ENCODE results near the gene LRFN5. TPM values are rescaled to one million over a fixed set of nuclear protein-coding genes. Genes with fewer than 3 reads are reported as not detected.

The LRFN5 gene
- total and polyA plus RNA-seq, 9 of the 15 experiments (the other 6 are each of a cell fraction or from before 2014, with no cell fraction given), result 0.01 to 0.27 (median 0.09) TPM; not detected in 1

- ATAC-seq, result no peak
- POLR2A ChIA-PET, result no interaction called here
- FAIRE-seq, result no peak
- TF ChIP-seq, protein P1, sequence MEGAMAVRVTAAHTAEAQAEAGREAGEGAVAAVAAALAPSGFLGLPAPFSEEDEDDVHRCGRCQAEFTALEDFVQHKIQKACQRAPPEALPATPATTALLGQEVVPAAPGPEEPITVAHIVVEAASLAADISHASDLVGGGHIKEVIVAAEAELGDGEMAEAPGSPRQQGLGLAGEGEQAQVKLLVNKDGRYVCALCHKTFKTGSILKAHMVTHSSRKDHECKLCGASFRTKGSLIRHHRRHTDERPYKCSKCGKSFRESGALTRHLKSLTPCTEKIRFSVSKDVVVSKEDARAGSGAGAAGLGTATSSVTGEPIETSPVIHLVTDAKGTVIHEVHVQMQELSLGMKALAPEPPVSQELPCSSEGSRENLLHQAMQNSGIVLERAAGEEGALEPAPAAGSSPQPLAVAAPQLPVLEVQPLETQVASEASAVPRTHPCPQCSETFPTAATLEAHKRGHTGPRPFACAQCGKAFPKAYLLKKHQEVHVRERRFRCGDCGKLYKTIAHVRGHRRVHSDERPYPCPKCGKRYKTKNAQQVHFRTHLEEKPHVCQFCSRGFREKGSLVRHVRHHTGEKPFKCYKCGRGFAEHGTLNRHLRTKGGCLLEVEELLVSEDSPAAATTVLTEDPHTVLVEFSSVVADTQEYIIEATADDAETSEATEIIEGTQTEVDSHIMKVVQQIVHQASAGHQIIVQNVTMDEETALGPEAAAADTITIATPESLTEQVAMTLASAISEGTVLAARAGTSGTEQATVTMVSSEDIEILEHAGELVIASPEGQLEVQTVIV (CRISPR knock-in tag; IDR thresholded peaks at IDR 0.05; ENCODE audit: borderline replicate concordance), result no peak
- TF ChIP-seq RREB1 (CRISPR knock-in tag; IDR thresholded peaks at IDR 0.05) (no peak), ZNF175 (CRISPR knock-in tag; IDR thresholded peaks at IDR 0.05; ENCODE audit: low read depth) (no peak), ELF4 (CRISPR knock-in tag; IDR thresholded peaks at IDR 0.05) (no peak), ZNF146 (CRISPR knock-in tag; IDR thresholded peaks at IDR 0.05; ENCODE audit: unreplicated experiment) (no peak), ZNF407 (IDR thresholded peaks at IDR 0.05; ENCODE audit: low read depth) (no peak)
These were observed 92.8 kb downstream of the LRFN5 start for GRCh38 chr14:41699486-41699885.

More at GRCh38 chr14:41699486-41699885, 92.8 kb downstream of the LRFN5 start:
- H3K4me1 ChIP-seq (replicated peaks in 1 of 2; ENCODE audit: control insufficient read depth in 2 of 2, insufficient read depth in 2 of 2, low read length in 2 of 2), result no peaks in the 10 kb centered on the region
- H3K9ac ChIP-seq (ENCODE audit: insufficient read depth in 1 of 2, low read depth in 2 of 2, low read length in 2 of 2), result no peak overlapping the region
- no peak overlapping the region for H2AFZ ChIP-seq (ENCODE audit: low read depth, low read length)
- H3K27me3 ChIP-seq (ENCODE audit: control insufficient read depth in 2 of 2, insufficient read depth in 2 of 2, low read length in 2 of 2), result no peaks in the 10 kb centered on the region
- in situ Hi-C loops (cut with MboI), result no loop called here
- no peaks in the 10 kb centered on the region for H3K9me3 ChIP-seq (replicated peaks; ENCODE audit: control insufficient read depth, insufficient read depth, low read depth, low read length)
- no peak overlapping the region for H3K27ac ChIP-seq (ENCODE audit: extremely low read depth, low read depth, low read length)
- H3K79me2 ChIP-seq (ENCODE audit: control insufficient read depth, insufficient read depth, low read length), result no peaks in the 10 kb centered on the region
- WGBS (ENCODE audit: insufficient coverage, low coverage, missing lambda C conversion rate), result 0% methylated on average over 3 of the region's 3 CpGs
- DNase-seq (ENCODE audit: extremely low read depth in 1 of 4, low spot score in 3 of 4), result no peak
- BruUV-seq (replicated peaks), result no TSS peak
- H4K20me1 ChIP-seq (replicated peaks; ENCODE audit: control insufficient read depth, insufficient read depth, low read length), result no peaks in the 10 kb centered on the region
- no peaks in the 10 kb centered on the region for H3K9me1 ChIP-seq (ENCODE audit: control insufficient read depth, insufficient read depth, low read length)
- no peaks in the 10 kb centered on the region for H3K36me3 ChIP-seq (ENCODE audit: control insufficient read depth, insufficient read depth, low read length)
- no peak overlapping the region for H3K4me2 ChIP-seq (ENCODE audit: insufficient read depth, low read length)
- intact Hi-C loops (cut with micrococcal nuclease), result no loop called here
- CTCF ChIA-PET (ENCODE audit: low intra/inter-chr PET ratio), result no interaction called here
- H3K4me3 ChIP-seq, result no peak overlapping the region

All from K562 (cell line).